ENCODE measurements around the gene ENPP1.
"Not testable (repeated sequence)": the region's sequence is repeated elsewhere in the genome, so short reads cannot be mapped to it uniquely, and the experiment has no call there.

ENPP1 gene

DNA sequence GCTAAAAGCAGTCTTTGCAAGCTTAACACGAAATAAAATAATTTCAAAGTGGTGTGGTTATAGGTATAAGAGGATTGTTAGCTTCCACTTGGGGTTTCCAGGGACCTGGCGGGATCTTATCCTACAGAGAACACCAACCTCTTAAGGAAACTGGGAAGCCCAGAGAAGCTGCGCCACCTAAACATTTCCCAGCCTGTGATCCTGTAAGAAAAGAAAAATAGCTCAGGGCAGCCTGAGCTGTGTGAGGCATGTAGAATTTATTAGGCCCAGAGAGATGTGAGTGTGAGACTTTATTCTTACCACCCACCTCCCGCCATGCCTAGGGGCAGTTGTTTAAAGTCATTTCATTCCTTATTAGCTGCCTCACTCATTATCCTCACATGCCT lies 89.2 kb downstream of the ENPP1 start:
- Histone ChIP-seq H3K9me2 (replicated peaks; ENCODE audit: insufficient read depth, low read length) (no peaks in the 10 kb centered on the region), H2AFZ (ENCODE audit: low read depth, low read length, severe bottlenecking) (no peak overlapping the region), H3K79me2 (ENCODE audit: insufficient read depth, low read length) (no peaks in the 10 kb centered on the region), H3K27me3 (ENCODE audit: low read length) (no peaks in the 10 kb centered on the region), H4K20me1 (ENCODE audit: low read depth, low read length) (no peaks in the 10 kb centered on the region), H3F3A (ENCODE audit: insufficient read depth) (0 out of 2 replicates have a peak, but pooled peaks cover 2% of the 10 kb centered on the region), H3K9me3 (ENCODE audit: insufficient read depth, low read length) (peaks cover 4% of the 10 kb centered on the region; the same call in 1 of the 2 replicates), H3K27ac (ENCODE audit: low read depth, low read length) (no peak overlapping the region), H3K9ac (ENCODE audit: low read length) (no peak overlapping the region), H3K4me3 (ENCODE audit: insufficient read depth, low read length, poor library complexity, severe bottlenecking) (no peak overlapping the region), H3K4me2 (ENCODE audit: low read depth, low read length, poor library complexity, severe bottlenecking) (no peak overlapping the region), H3K36me3 (ENCODE audit: low read length) (no peaks in the 10 kb centered on the region)
- no peak for TF ChIP-seq EZH2phosphoT487 (conservative IDR thresholded peaks at IDR 0.05; ENCODE audit: low read length)

GRCh38 chr6:131897621-131898020 lies 89.8 kb downstream of the ENPP1 start:
- 0 out of 2 replicates have a peak, but pooled peaks cover 2% of the 10 kb centered on the region for H3F3A ChIP-seq (ENCODE audit: insufficient read depth)
- no peaks in the 10 kb centered on the region for H4K20me1 ChIP-seq (ENCODE audit: low read depth, low read length)
- H2AFZ ChIP-seq (ENCODE audit: low read depth, low read length, severe bottlenecking) = no peak overlapping the region
- H3K79me2 ChIP-seq (ENCODE audit: insufficient read depth, low read length) = no peaks in the 10 kb centered on the region
- TF ChIP-seq EZH2phosphoT487 (conservative IDR thresholded peaks at IDR 0.05; ENCODE audit: low read length) = no peak
- TF ChIP-seq, protein P1, sequence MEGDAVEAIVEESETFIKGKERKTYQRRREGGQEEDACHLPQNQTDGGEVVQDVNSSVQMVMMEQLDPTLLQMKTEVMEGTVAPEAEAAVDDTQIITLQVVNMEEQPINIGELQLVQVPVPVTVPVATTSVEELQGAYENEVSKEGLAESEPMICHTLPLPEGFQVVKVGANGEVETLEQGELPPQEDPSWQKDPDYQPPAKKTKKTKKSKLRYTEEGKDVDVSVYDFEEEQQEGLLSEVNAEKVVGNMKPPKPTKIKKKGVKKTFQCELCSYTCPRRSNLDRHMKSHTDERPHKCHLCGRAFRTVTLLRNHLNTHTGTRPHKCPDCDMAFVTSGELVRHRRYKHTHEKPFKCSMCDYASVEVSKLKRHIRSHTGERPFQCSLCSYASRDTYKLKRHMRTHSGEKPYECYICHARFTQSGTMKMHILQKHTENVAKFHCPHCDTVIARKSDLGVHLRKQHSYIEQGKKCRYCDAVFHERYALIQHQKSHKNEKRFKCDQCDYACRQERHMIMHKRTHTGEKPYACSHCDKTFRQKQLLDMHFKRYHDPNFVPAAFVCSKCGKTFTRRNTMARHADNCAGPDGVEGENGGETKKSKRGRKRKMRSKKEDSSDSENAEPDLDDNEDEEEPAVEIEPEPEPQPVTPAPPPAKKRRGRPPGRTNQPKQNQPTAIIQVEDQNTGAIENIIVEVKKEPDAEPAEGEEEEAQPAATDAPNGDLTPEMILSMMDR (IDR thresholded peaks at IDR 0.05; ENCODE audit: insufficient read depth, low read length, poor library complexity, severe bottlenecking) = no peak
- no peak overlapping the region for H3K27ac ChIP-seq (ENCODE audit: low read depth, low read length)
- no peaks in the 10 kb centered on the region for H3K36me3 ChIP-seq (ENCODE audit: low read length)
- H3K9me3 ChIP-seq (ENCODE audit: insufficient read depth, low read length) = peaks cover 4% of the 10 kb centered on the region; the same call in 1 of the 2 replicates
- H3K27me3 ChIP-seq (ENCODE audit: low read length) = no peaks in the 10 kb centered on the region
- H3K9ac ChIP-seq (ENCODE audit: low read length) = no peak overlapping the region
- no peak overlapping the region for H3K4me3 ChIP-seq (ENCODE audit: insufficient read depth, low read length, poor library complexity, severe bottlenecking)
- no peak overlapping the region for H3K4me2 ChIP-seq (ENCODE audit: low read depth, low read length, poor library complexity, severe bottlenecking)
- no peaks in the 10 kb centered on the region for H3K9me2 ChIP-seq (replicated peaks; ENCODE audit: insufficient read depth, low read length)

DNA sequence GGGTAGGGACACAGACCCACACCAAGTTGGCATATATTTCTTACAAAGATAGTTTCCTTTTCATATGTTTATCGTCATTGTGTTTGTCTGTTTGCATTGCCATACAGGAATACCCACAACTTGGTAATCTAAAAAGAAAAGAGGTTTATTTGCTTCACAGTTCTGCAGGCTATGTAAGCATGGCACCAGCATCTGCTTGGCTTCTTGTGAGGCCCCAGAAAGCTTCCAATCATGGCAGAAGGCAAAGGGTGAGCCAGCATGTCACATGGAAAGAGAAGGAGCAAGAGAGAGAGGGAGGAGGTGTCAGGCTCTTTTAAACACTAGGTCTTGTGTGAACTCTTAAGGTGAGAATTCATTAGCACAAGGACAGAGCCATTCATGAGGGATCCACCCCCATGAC lies 90.9 kb downstream of the ENPP1 start:
- no peak overlapping the region for H3K4me3 ChIP-seq (ENCODE audit: insufficient read depth, low read length, poor library complexity, severe bottlenecking)
- no peak overlapping the region for H3K9ac ChIP-seq (ENCODE audit: low read length)
- H4K20me1 ChIP-seq (ENCODE audit: low read depth, low read length) = no peaks in the 10 kb centered on the region
- H3K9me3 ChIP-seq (ENCODE audit: insufficient read depth, low read length) = peaks cover 4% of the 10 kb centered on the region; the same call in 1 of the 2 replicates
- no peaks in the 10 kb centered on the region for H3K9me2 ChIP-seq (replicated peaks; ENCODE audit: insufficient read depth, low read length)
- no peak overlapping the region for H2AFZ ChIP-seq (ENCODE audit: low read depth, low read length, severe bottlenecking)
- H3K4me2 ChIP-seq (ENCODE audit: low read depth, low read length, poor library complexity, severe bottlenecking) = no peak overlapping the region
- no peaks in the 10 kb centered on the region for H3K27me3 ChIP-seq (ENCODE audit: low read length)
- 0 out of 2 replicates have a peak, but pooled peaks cover 2% of the 10 kb centered on the region for H3F3A ChIP-seq (ENCODE audit: insufficient read depth)
- TF ChIP-seq EZH2phosphoT487 (conservative IDR thresholded peaks at IDR 0.05; ENCODE audit: low read length) = no peak
- TF ChIP-seq, protein P1 (IDR thresholded peaks at IDR 0.05; ENCODE audit: insufficient read depth, low read length, poor library complexity, severe bottlenecking) = no peak
- no peaks in the 10 kb centered on the region for H3K36me3 ChIP-seq (ENCODE audit: low read length)
- no peak overlapping the region for H3K27ac ChIP-seq (ENCODE audit: low read depth, low read length)
- H3K79me2 ChIP-seq (ENCODE audit: insufficient read depth, low read length) = no peaks in the 10 kb centered on the region

DNA sequence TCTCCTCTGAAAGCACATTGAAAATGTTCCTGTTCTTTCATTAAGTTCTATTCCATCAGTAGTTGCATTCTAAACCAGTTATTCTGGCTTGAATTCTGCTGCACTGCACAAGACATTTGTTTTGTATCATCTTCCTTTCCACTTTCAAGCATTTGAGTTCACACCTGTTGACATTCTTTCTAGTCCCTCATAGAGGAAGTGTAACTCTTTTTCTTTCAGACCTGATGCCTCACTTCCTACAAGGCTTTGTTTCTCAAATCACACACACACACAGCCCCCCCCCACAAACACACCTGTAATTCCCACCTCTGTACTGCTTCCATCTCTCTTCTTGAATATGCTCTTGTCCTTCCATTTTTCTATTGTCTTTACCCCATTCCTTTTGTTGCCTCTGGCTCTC lies 92.4 kb downstream of the ENPP1 start:
- H3K4me3 ChIP-seq (ENCODE audit: insufficient read depth, low read length, poor library complexity, severe bottlenecking) = no peak overlapping the region
- H3K4me2 ChIP-seq (ENCODE audit: low read depth, low read length, poor library complexity, severe bottlenecking) = no peak overlapping the region
- no peak overlapping the region for H3K27ac ChIP-seq (ENCODE audit: low read depth, low read length)

DNA sequence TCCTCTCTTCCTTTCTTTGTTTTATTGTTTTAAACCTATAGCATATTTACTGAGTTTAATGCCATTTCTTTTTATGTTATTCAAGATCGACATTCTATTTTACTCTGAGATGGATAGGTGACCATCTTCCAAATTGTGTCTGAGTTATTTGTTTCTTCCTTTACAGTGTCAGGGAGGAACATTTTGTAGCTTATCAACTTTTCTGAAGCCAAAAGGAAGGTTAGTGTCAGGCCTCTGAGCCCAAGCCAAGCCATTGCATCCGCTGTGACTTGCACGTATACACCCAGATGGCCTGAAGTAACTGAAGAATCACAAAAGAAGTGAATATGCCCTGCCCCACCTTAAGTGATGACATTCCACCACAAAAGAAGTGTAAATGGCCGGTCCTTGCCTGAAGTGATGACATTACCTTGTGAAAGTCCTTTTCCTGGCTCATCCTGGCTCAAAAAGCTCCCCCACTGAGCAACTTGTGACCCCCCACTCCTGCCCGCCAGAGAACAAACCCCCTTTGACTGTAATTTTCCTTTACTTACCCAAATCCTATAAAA lies 93.6 kb downstream of the ENPP1 start:
- not testable (repeated sequence) for H3K4me2 ChIP-seq (ENCODE audit: low read depth, low read length, poor library complexity, severe bottlenecking); H3K4me3 ChIP-seq (ENCODE audit: insufficient read depth, low read length, poor library complexity, severe bottlenecking); H2AFZ ChIP-seq (ENCODE audit: low read depth, low read length, severe bottlenecking); H3K9me2 ChIP-seq (replicated peaks; ENCODE audit: insufficient read depth, low read length); H4K20me1 ChIP-seq (ENCODE audit: low read depth, low read length); H3K27ac ChIP-seq (ENCODE audit: low read depth, low read length); H3K9me3 ChIP-seq (ENCODE audit: insufficient read depth, low read length); H3K36me3 ChIP-seq (ENCODE audit: low read length); H3K9ac ChIP-seq (ENCODE audit: low read length); H3K27me3 ChIP-seq (ENCODE audit: low read length); H3F3A ChIP-seq (ENCODE audit: insufficient read depth); H3K79me2 ChIP-seq (ENCODE audit: insufficient read depth, low read length)

More for the DNA sequence above, 92.4 kb downstream of the ENPP1 start:
- Histone ChIP-seq H3K9me2 (replicated peaks; ENCODE audit: insufficient read depth, low read length) (no peaks in the 10 kb centered on the region), H2AFZ (ENCODE audit: low read depth, low read length, severe bottlenecking) (no peak overlapping the region), H4K20me1 (ENCODE audit: low read depth, low read length) (no peaks in the 10 kb centered on the region), H3K9ac (ENCODE audit: low read length) (no peak overlapping the region), H3K79me2 (ENCODE audit: insufficient read depth, low read length) (no peaks in the 10 kb centered on the region), H3K9me3 (ENCODE audit: insufficient read depth, low read length) (peaks cover 4% of the 10 kb centered on the region; the same call in 1 of the 2 replicates), H3K36me3 (ENCODE audit: low read length) (no peaks in the 10 kb centered on the region), H3K27me3 (ENCODE audit: low read length) (no peaks in the 10 kb centered on the region), H3F3A (ENCODE audit: insufficient read depth) (0 out of 2 replicates have a peak, but pooled peaks cover 2% of the 10 kb centered on the region)
- no peak for TF ChIP-seq EZH2phosphoT487 (conservative IDR thresholded peaks at IDR 0.05; ENCODE audit: low read length)
- TF ChIP-seq, protein P1 (IDR thresholded peaks at IDR 0.05; ENCODE audit: insufficient read depth, low read length, poor library complexity, severe bottlenecking) = no peak
